ENCODE results near the gene PIGR.

Gene PIGR

DNA sequence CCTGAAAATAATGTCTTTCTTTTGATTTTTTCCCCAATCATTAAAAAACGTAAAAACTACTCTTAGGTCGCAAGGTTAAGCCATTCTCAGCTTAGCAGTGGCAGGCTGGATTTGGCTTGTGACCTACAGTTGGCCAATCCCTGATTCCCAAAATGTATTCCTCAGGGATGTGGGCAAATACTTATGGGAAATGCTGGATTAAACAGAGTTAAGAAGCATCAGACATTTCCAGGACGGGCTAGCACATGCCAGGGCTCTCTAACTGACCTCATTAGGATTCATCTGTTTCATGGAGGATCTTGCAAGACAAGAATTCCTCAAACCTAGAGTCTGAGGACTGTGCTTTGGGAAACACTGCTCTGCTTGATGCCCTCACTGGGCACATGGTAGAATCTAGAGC, 50.0 kb downstream of the PIGR start:
- no peak for ATAC-seq (replicated peaks)
- Mint-ChIP-seq H3K27ac (no peak overlapping the region), H3K9me3 (no peaks in the 10 kb centered on the region), H3K4me3 (no peak overlapping the region), H3K4me1 (ENCODE audit: low read depth in 2 of 2) (peaks cover 6 to 9% of the 10 kb centered on the region in 2 donors), H3K27me3 (peaks cover 19 to 44% of the 10 kb centered on the region in 2 donors), H3K36me3 (ENCODE audit: insufficient read depth) (peaks cover 8% of the 10 kb centered on the region)
- no peak for DNase-seq

DNA sequence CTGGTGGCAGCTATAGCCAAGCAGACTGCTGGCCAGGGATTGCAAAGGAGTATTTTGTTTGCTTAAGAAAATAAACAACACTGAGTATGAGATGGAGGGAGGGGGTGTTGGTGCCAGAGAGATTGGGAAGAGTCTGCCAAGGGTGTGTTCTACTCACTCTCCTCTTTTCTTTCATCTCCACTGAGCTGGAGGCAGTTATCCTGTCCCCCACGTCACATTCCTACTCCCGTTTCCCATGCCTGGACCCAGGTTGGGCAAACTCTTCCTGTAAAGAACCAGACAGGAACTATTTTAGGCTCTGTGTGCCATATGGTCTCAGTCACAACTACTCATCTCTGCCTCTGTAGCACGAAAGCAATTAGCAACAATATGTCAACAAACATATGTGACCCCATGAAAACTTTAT, 50.4 kb downstream of the PIGR start:
- ATAC-seq (replicated peaks) (no peak), DNase-seq (no peak)
- H3K36me3 Mint-ChIP-seq (ENCODE audit: insufficient read depth), result peaks cover 8% of the 10 kb centered on the region
- no peaks in the 10 kb centered on the region for H3K9me3 Mint-ChIP-seq
- peaks cover 7 to 9% of the 10 kb centered on the region in 2 donors for H3K4me1 Mint-ChIP-seq (ENCODE audit: low read depth in 2 of 2)
- peaks cover 23 to 48% of the 10 kb centered on the region in 2 donors for H3K27me3 Mint-ChIP-seq
- H3K4me3 Mint-ChIP-seq, result no peak overlapping the region
- H3K27ac Mint-ChIP-seq, result no peak overlapping the region

DNA sequence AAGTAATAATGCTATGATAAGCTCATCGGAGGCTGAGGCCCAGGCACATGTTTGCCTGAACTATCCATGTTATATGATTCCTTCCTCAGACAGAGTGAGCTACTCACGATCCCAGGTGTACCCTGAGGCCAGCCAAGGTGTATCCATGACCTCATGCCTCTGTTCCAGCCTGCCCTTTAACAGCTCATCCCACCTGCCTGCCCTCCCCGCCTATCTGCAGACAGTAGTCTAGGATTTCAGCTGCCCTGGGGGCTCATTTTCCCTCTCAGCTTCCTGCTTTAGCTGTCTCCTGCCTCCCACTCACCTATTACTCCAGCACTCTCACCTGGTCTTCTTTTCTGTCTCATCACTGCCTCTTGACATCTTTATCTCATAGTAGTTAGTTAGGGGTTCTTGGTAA, 50.9 kb downstream of the PIGR start:
- Mint-ChIP-seq H3K27ac (no peak overlapping the region), H3K27me3 (peaks cover 23 to 53% of the 10 kb centered on the region in 2 donors), H3K4me1 (ENCODE audit: low read depth in 2 of 2) (peaks cover 6 to 8% of the 10 kb centered on the region in 2 donors), H3K9me3 (no peaks in the 10 kb centered on the region), H3K4me3 (no peak overlapping the region), H3K36me3 (ENCODE audit: insufficient read depth) (peaks cover 6% of the 10 kb centered on the region)
- ATAC-seq (replicated peaks) (no peak), DNase-seq (no peak)

DNA sequence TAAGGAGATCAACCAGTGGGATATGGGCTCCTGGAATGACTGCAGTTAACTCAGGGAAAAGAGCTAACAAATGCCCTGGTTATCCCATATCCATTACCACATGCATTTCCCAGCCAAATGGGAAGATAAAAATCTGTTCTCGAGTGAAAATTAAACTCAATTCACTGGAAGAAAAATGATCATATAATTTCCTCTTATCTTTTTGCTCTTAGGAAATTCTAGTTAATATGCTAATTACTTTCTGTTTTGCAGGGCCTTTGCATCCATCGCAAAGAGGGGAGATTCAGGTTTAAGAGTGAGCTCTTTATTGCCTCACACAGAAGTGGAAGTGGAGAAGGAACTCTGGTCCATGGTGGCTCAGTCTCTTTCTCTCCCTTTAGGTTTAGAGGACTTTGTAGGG, 52.9 kb downstream of the PIGR start:
- H3K27me3 Mint-ChIP-seq, result peaks cover 23 to 57% of the 10 kb centered on the region in 2 donors
- DNase-seq, result no peak
- H3K9me3 Mint-ChIP-seq, result no peaks in the 10 kb centered on the region
- peaks cover 2 to 3% of the 10 kb centered on the region in 2 donors for H3K4me1 Mint-ChIP-seq (ENCODE audit: low read depth in 2 of 2)
- no peak for ATAC-seq (replicated peaks)
- no peak overlapping the region for H3K27ac Mint-ChIP-seq
- peaks cover 3% of the 10 kb centered on the region for H3K36me3 Mint-ChIP-seq (ENCODE audit: insufficient read depth)
- H3K4me3 Mint-ChIP-seq, result no peak overlapping the region

DNA sequence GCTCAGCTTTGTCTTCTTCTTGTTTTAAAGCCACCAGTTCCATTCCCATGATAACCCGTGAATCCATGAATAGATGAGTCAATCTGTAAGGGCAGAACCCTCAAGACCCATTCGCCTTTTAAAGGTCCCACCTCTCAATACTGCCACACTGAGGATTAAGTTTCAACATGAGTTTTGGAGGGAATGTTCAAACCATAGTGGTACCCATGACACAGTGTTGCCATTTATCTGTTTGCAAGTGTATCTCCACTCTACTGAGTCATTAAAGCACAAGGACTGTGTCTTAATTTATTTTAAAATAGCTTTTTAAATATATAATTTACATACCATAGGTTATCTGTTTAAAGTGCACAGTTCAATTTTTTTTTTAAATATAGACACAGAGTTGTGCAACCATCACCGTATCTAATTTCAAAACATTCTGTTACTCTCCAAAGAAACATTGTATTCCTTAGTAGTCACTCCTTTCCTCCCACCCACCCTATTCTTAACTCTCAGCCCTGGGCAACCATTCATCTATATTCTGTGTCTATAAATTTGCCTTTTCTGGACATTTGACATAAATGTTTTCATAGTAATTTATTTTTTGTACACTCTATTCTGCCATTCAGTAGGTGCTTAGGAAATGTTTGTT, 53.8 kb downstream of the PIGR start:
- Mint-ChIP-seq H3K27ac (no peak overlapping the region), H3K4me3 (no peak overlapping the region), H3K9me3 (no peaks in the 10 kb centered on the region), H3K36me3 (ENCODE audit: insufficient read depth) (no peaks in the 10 kb centered on the region), H3K27me3 (peaks cover 23 to 57% of the 10 kb centered on the region in 2 donors), H3K4me1 (ENCODE audit: low read depth in 2 of 2) (peaks cover 2 to 3% of the 10 kb centered on the region in 2 donors)
- DNase-seq (no peak), ATAC-seq (replicated peaks) (no peak)

DNA sequence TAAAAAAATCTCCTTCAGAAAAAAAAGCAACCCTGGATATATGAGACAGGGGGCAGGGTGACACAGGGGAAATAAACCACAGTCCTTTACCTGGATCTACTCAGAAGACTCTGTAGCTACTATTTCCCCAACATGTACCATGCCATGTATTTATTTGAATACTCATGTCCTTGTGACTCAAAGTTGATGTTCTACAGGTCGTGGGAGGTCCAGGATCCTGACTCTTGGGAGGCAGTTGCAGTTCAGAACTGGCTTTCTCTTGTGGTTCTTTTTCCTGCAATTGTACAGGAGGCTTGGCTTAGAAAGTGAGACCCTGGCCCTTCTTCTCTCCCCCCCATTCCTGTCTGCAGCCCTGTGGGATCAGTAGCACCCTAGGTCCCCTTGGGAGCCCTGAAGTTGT, 54.9 kb downstream of the PIGR start:
- no peak for ATAC-seq (replicated peaks)
- peaks cover 23 to 55% of the 10 kb centered on the region in 2 donors for H3K27me3 Mint-ChIP-seq
- peaks cover 0 to 3% of the 10 kb centered on the region in 2 donors for H3K4me1 Mint-ChIP-seq (ENCODE audit: low read depth in 2 of 2)
- H3K36me3 Mint-ChIP-seq (ENCODE audit: insufficient read depth), result no peaks in the 10 kb centered on the region
- no peak overlapping the region for H3K4me3 Mint-ChIP-seq
- H3K9me3 Mint-ChIP-seq, result no peaks in the 10 kb centered on the region
- no peak for DNase-seq
- H3K27ac Mint-ChIP-seq, result no peak overlapping the region

DNA sequence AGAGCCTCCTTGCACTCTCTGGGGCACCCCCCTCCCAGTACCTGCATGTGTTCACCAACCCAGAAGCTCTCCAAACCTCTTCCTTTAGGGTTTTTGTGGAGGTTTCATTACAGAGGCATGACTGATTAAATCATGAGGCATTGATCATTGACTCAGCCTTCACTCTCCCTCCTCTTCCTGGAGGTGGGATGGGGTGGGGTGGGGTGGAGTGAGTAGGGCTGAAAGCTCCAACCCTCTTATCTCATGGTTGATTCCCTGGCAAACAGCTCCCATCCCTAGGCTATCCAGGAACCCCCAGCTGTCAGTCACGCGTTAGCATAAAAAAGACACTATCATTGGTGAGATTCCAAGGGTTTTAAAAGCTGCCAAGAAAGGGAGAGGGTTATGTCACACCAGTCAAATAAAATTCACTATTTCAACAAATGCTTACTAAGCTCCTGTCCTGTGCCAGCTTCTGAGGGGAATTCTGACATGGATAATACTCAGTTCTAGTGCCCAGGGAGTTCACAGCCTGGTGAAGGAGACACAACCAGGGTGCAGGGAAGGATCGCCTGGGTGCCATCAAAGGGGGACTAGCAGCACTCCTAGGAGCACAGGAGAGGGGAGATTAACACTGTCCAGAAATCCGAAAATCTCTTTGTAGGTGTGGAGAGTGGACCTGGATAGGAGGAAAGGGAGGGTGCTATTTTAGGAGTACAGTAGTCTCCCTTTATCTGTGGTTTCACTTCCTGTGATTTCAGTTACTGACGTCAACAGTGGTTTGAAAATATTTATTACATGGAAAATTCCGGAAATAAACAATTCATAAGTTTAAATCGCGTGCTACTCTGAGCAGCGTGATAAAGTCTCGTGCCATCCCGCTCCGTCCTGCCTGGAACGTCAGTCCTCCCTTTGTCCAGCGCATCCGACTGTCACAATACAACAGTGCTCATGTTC, 55.9 kb downstream of the PIGR start:
- no peak for DNase-seq
- ATAC-seq (replicated peaks), result no peak
- peaks cover 18 to 53% of the 10 kb centered on the region in 2 donors for H3K27me3 Mint-ChIP-seq
- no peak overlapping the region for H3K4me3 Mint-ChIP-seq
- peak overlapping the region in 1 of 2 donors; percentile 12 for H3K27ac Mint-ChIP-seq
- no peaks in the 10 kb centered on the region for H3K9me3 Mint-ChIP-seq
- no peaks in the 10 kb centered on the region for H3K36me3 Mint-ChIP-seq (ENCODE audit: insufficient read depth)
- peaks cover 0 to 3% of the 10 kb centered on the region in 2 donors for H3K4me1 Mint-ChIP-seq (ENCODE audit: low read depth in 2 of 2)

DNA sequence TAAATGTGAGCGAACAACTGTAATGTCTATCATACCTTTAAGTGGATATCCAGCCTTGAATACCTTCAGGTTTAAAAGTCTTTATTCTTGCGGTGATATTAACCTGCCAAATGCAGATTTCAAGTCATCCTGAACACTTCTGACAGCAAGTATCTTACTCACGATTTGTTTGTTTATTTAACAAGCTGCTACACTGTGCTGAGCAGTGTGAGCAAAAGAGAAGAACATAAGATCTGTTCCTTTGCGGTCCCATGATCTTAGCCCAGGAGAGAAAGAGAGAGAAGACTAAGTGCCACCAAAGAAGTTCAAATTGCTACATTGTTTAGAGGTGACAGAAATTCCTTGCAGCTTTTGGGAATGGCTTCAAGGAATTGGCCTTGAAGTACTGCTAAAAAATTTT, 58.6 kb downstream of the PIGR start:
- Mint-ChIP-seq H3K36me3 (ENCODE audit: insufficient read depth) (no peaks in the 10 kb centered on the region), H3K4me1 (ENCODE audit: low read depth in 2 of 2) (peaks cover 3 to 4% of the 10 kb centered on the region in 2 donors), H3K27ac (no peak overlapping the region), H3K27me3 (peaks cover 10 to 42% of the 10 kb centered on the region in 2 donors), H3K4me3 (no peak overlapping the region), H3K9me3 (no peaks in the 10 kb centered on the region)
- DNase-seq (no peak), ATAC-seq (replicated peaks) (no peak)

DNA sequence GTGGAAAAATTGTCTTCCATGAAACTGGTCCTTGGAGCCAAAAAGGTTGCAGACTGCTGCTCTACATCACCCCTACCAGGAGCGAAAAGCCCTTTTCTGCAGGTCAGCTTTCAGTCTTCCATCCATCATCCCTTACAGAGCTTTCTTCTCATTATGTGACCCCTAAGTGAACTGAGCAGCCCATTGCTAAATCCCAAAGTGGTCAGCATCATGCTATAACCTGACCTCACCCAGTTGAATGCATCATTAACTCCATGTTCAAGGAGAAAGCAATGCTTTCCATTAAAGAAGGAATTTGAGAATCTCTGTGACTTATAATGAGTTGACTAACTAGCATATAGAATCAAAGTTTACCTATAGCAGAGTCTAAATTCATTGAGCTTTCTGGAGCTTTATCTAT, 59.4 kb downstream of the PIGR start:
- Mint-ChIP-seq H3K36me3 (ENCODE audit: insufficient read depth) (no peaks in the 10 kb centered on the region), H3K27me3 (peaks cover 9 to 44% of the 10 kb centered on the region in 2 donors), H3K9me3 (no peaks in the 10 kb centered on the region), H3K4me3 (no peak overlapping the region), H3K4me1 (ENCODE audit: low read depth in 2 of 2) (peaks cover 3 to 4% of the 10 kb centered on the region in 2 donors), H3K27ac (no peak overlapping the region)
- DNase-seq (no peak), ATAC-seq (replicated peaks) (no peak)

DNA sequence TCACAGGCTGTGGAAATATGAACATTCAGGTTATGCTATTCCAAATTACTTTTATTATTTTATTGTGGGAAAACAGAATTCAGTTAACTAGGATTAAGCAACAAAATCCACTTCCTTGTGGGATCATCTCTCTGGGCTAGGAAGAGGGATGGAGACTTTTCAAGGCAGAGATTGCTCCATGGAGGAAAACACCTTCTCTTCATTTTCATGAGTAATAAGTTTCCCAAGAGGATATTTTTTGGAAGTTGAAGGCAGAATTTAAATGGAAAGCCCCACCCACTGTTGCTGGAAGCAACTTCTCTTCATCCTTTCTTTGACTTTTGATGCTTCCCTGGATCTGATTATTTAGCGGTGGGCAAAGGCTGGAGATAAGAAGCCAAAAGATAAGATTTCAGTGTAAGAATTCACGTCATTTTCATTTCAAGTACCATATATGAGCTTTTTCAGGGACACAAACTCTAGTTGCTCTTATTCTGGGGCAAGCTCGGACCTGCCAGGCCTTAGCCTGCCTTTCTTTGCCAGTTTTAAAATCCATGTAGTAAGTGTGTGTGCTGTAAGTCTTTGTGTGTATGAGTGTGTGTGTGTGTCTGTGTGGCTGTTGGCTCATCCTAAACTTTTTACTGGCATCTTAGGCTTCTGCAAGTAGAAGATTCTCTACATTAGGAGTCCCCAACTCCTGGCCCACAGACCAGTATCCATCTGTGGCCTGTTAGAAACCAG, 60.8 kb downstream of the PIGR start:
- H3K27ac Mint-ChIP-seq, result no peak overlapping the region
- ATAC-seq (replicated peaks) (no peak), DNase-seq (no peak)
- peaks cover 0 to 31% of the 10 kb centered on the region in 2 donors for H3K27me3 Mint-ChIP-seq
- no peaks in the 10 kb centered on the region for H3K9me3 Mint-ChIP-seq
- peaks cover 0 to 4% of the 10 kb centered on the region in 2 donors for H3K4me1 Mint-ChIP-seq (ENCODE audit: low read depth in 2 of 2)
- no peaks in the 10 kb centered on the region for H3K36me3 Mint-ChIP-seq (ENCODE audit: insufficient read depth)
- H3K4me3 Mint-ChIP-seq, result no peak overlapping the region

DNA sequence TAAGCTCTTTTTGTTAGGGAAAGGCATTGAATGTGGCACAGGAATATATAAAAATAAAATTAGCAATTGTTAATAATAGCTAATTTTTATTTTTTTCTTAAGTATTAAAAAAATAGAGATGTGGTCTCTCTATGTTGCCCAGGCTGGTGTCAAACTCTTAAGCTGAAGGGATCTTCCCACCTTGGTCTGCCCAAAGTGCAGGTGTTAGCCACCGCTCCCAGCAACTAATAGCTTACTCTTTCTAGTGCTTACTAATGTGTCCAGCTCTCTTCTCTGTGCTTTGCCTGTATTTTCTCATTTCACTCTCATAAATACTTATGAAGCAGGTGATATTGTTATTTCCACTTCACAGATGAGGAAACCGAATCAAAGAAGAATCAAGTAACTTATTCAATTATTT, 62.4 kb downstream of the PIGR start:
- Mint-ChIP-seq H3K27me3 (peaks cover 0 to 25% of the 10 kb centered on the region in 2 donors), H3K36me3 (ENCODE audit: insufficient read depth) (no peaks in the 10 kb centered on the region), H3K4me3 (no peak overlapping the region), H3K27ac (no peak overlapping the region), H3K9me3 (no peaks in the 10 kb centered on the region), H3K4me1 (ENCODE audit: low read depth in 2 of 2) (peaks cover 0 to 4% of the 10 kb centered on the region in 2 donors)
- DNase-seq, result no peak
- peak; percentile 71 for ATAC-seq (replicated peaks)

DNA sequence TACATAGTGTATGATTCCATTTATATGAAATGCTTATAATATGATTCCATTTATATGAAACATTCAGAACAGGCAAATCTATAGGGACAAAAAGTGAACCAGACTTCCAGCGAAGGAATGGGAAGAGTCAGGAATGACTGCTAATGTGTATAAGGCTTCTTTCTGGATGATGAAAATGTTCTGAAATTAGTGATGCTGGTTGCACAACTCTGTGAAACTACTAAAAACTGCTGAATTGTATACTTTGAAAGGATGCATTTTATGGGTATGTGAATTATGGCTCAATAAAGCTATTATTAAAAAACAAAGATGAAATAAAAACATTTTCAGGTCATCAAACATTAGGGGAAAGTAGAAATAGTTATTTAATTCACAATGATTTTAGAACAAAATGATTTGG, 63.1 kb downstream of the PIGR start:
- Mint-ChIP-seq H3K9me3 (peaks cover 0 to 4% of the 10 kb centered on the region in 2 donors), H3K4me3 (no peak overlapping the region), H3K4me1 (ENCODE audit: low read depth in 2 of 2) (peaks cover 0 to 4% of the 10 kb centered on the region in 2 donors), H3K27me3 (peaks cover 0 to 25% of the 10 kb centered on the region in 2 donors), H3K27ac (no peak overlapping the region), H3K36me3 (ENCODE audit: insufficient read depth) (no peaks in the 10 kb centered on the region)
- ATAC-seq (replicated peaks) (no peak), DNase-seq (no peak)

DNA sequence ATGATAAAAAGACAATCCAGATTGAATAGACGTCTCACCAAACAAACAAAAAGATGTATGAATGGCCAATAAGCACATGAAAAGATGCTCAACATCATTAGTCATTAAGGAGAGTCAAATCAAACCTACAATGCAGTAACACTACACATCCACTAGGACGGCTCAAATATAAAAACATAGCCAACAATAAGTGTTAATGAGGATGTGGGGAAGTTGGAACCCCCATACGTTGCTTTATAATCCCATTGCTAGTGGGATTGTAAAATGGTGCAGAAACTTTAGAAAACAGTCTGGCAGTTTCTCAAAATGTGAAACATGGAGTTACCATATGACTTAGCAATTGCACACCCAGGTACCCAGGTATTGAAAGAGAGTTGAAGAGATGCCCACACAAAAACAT, 63.7 kb downstream of the PIGR start:
- Mint-ChIP-seq H3K36me3 (ENCODE audit: insufficient read depth) (no peaks in the 10 kb centered on the region), H3K27me3 (peaks cover 0 to 25% of the 10 kb centered on the region in 2 donors), H3K4me3 (no peak overlapping the region), H3K4me1 (ENCODE audit: low read depth in 2 of 2) (peaks cover 0 to 4% of the 10 kb centered on the region in 2 donors), H3K27ac (no peak overlapping the region), H3K9me3 (peaks cover 0 to 4% of the 10 kb centered on the region in 2 donors)
- DNase-seq (no peak), ATAC-seq (replicated peaks) (no peak)

All from effector memory CD8-positive, alpha-beta T cell (primary cell).